ENCODE data around the gene NPEPPS.
"Not testable (repeated sequence)": the region's sequence is repeated elsewhere in the genome, so short reads cannot be mapped to it uniquely, and the experiment has no call there.

Gene NPEPPS, protein sequence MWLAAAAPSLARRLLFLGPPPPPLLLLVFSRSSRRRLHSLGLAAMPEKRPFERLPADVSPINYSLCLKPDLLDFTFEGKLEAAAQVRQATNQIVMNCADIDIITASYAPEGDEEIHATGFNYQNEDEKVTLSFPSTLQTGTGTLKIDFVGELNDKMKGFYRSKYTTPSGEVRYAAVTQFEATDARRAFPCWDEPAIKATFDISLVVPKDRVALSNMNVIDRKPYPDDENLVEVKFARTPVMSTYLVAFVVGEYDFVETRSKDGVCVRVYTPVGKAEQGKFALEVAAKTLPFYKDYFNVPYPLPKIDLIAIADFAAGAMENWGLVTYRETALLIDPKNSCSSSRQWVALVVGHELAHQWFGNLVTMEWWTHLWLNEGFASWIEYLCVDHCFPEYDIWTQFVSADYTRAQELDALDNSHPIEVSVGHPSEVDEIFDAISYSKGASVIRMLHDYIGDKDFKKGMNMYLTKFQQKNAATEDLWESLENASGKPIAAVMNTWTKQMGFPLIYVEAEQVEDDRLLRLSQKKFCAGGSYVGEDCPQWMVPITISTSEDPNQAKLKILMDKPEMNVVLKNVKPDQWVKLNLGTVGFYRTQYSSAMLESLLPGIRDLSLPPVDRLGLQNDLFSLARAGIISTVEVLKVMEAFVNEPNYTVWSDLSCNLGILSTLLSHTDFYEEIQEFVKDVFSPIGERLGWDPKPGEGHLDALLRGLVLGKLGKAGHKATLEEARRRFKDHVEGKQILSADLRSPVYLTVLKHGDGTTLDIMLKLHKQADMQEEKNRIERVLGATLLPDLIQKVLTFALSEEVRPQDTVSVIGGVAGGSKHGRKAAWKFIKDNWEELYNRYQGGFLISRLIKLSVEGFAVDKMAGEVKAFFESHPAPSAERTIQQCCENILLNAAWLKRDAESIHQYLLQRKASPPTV

DNA sequence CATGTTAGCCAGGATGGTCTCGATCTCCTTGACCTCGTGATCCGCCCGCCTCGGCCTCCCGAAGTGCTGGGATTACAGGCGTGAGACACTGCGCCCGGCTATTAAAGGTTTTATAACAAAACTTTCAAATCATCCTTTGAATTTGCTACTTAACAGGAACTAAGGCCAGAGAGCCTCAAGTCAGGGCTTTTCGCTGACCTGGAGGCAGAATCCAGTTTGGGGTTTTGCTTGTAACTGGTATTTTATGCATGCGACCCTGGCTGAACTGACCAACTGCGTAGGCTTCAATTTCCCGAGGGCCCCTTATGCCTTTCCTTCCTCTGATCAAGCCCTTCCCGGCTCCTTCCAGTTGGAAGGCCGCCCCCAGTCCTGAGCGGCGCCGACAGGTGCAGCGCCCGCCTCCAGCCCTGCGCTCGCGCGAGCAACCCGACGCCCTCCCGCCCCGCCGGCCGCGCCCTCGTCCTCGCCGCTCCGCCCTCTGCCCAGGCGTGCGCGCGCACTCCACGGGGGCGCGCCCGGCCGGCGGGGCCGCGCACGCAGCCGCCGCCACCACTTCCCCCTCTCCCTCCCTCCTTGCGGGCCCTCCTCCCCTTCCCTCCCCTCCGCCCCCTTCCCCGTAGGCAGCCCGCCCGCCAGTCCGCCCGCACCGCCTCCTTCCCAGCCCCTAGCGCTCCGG lies at the start of gene NPEPPS:
Gene NPEPPS (plus strand): TSS at position 552 of the 676 bp plus-strand sequence. CDS start 193 bp downstream, outside the sequence.
- DNase-seq, result peak; percentile 74

DNA sequence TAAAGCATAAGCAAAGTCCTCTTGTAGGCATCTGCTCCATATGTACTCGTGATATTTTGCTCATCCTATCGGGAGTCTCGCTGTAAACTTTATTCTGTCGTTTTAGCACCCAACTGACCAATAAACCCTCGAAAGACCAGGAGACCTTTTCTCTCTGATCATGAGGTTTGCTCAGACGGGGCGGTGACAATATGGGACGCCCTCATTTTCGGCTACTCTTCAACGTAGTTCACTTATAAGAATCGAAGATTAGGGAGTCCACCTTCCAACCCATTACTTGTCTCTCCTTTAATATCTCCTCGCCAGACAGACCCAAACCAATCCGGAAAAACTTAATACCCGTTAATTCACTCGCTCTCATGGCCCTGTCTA lies 39.1 kb upstream of the NPEPPS start:
- DNase-seq, result not testable (repeated sequence)

DNA sequence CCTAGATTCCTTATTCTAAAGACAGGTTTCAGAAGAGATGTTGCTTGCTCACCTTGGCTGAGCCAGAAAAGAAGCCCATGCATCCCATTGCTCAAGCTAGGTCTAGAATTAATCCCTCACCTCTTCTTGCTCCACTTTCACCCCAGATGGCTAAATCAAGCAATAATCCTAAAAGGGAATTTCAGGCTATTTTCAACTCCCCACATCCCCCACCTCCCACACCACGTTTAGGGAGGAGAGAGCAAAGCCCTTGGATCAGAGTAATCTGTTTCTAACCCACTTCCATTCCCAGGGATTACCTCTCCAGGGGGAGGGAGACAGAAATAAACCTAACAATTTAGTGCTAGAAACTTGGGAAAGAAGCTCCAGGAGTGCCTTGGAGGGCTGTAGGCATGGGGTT lies 31.8 kb upstream of the NPEPPS start:
- not testable (repeated sequence) for DNase-seq

DNA sequence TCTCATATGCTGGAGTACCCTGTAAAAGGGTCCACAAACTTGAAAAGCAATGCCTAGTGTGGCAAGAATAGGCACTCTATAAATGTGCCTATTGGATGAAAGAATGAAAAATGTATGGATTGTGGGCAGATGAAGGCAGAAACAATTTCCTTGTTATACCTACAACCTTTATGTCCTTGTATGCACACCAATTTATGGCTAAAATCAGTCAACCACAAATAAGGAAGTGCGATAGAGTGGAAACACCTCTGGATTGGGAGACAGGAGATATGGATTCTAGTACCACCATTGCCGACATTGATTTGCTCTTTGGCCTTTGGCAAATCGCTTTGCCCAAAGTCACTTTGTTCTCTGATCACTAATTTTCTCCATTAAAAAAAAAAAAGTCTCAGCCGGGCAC lies 31.4 kb upstream of the NPEPPS start:
- DNase-seq, result not testable (repeated sequence)

DNA sequence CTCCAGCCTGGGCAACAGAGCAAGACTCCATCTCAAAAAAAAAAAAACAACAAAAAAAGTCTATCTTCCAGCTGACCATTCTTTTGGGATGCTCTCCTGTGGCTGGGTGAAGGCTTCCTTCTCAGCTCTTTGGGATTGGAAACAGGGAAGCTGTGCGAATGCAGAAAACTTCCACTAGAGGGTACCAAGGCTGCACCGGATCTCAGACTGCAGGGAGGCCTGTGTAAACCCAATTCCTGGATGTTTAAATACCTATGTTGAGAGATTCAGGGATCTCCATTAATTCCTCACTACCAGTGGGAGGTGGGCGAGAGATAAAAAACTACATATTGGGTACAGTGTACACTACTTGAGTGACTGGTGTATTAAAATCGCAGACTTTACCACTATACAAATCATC lies 30.3 kb upstream of the NPEPPS start:
- DNase-seq, result peak; percentile 2

DNA sequence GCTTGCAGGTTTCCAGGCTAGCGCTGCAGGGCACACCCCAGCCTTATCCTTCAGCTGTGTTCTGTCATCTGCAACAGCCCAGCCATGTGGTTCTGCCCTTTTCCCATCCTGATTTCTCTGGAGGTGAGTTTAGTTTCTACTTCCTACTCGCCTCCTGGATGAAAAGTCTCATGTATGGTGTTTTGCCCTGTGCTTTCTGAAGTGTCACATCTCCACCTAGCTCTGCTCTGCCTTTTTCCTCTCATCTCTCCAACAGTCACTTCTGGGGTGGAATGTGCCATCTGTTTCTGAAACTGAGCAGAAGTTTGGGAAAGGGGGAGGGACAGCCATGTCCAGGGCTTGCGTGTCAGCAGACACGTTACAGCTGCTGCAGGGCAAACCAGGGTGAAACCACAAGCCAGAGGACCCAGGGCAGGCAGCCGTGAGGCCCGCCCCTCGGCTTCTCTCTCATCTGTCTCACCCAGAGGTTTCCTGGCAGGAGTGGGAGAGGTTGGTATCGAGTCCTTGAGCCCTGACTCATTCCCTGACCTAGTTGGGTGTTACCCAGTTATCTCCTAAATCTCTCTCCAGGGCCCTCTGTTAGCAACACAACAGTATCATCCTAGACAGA lies 28.7 kb upstream of the NPEPPS start:
- peak; percentile 1 for DNase-seq

DNA sequence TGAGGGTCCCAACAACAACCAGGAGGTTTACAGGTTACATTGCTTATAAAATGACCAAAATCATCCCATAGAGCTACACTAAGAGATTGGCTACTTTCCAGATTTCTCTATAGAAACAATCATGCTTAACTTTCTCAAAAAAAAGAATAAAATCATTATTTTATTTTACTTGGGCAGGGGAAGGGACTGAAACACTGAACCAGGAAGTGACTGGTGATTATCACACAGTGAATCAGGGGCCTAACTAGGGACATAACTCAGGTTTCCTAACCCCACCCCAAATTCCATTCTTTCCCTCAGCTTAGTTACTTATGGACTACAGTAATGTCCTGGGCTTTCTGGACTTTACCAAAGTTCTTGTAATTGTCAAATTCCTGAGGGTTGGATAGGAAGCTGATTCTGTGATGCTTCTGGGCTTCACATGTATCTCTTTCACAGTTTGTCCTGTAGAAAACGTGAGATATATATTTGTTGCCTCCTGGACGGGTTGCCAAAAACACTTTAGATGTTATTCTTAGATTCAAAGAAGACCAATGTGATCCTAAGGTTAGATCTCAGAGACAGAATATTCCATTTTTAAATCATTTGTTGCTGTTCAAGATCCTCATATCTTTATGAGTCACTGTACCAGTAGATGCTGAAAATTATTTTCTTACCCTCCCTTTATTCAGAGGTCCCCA lies 28.0 kb upstream of the NPEPPS start:
- DNase-seq, result not testable (repeated sequence)

DNA sequence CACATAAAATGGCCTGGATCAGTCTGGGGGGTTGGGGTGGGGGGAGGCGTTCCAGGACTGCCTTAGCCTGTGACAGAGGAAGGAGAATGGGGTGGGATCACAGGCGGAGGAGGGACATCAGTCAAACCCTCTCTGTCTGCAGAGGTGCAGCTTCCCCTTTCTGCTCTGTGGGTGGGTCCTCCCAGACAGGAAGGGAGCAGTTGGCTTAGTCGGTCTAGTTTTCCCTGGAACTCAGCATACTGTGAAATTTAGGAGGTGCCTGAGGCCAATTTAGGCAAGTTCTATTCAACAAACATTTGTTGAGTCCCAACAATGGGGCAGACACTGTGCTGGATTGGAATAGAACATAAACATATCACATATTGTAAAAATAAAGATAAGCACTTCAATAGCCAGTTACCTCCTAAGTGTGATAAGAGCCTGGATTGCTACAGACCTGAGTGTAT lies 19.2 kb upstream of the NPEPPS start:
- not testable (repeated sequence) for DNase-seq

DNA sequence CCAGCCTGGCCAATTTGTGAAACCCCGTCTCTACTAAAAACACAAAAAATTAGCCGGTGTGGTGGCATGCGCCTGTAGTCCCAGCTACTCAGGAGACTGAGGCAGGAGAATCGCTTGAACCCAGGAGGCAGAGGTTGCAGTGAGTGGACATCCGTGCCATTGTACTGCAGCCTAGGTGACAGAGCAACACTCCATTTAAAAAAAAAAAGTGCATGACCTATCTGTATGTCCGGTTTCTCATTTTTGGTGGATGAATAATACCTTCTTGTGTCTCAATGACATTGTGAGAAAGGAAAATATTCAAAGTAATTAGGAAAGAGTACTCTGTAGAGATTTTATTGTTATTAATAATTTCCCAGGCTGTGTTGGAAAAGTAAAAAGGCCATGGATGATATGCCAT lies 17.6 kb upstream of the NPEPPS start:
- DNase-seq, result not testable (repeated sequence)

DNA sequence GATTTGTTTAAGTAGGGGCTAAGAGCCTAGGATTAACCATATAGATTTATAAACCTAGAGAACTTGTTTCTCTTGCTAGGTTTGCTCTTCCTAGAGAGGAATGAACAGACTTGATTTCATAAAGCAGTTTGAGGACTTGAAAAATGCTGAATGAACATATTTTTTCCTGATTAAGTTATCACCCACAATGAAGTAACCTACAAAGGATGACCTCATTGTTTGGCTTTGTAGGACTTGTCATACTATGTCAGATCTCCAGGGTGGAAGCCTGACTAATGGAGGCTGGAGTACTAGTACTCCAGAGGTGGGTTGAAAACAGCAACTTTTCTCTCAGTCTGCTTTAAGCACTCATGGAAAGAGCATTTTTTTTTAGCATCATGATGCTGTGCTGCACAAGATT lies 12.0 kb upstream of the NPEPPS start:
- DNase-seq, result not testable (repeated sequence)

DNA sequence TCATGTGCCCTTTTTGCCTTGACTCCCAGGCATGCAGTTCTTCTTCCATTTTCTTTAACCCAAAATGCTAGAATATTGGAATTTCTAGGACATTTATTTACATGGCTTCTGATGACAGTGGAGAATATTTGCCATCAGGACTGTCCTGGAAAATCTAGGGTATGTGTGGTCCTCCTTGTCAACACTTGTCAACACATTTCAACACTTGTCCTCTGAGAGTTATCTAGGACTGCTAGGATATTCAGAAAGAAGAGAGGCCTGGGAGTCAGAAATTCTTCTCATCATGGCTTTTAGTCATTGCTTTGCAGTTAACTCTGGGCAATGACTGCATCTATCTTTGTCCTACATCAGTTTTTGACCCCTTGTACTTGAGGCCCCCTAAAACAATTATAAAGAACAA lies 11.5 kb upstream of the NPEPPS start:
- DNase-seq, result not testable (repeated sequence)

DNA sequence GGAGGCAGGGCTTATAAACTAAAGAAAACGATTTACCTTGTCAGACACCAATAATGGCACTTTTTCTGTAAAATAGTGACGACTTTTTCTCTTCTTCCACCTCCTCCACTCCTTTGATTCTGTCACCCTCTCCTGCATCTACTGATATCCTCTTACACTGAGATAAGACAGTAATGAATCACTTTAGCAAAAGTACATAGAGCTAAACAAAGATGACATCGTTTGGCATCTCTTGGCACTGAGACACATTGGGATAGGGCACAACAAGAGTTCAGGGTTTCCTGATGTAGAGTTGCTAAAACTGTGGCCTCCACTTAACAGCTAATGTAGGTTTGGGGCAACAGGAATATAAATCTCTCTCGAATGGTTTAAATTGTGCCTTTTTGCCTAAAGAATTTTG lies 10.6 kb upstream of the NPEPPS start:
- not testable (repeated sequence) for DNase-seq

DNA sequence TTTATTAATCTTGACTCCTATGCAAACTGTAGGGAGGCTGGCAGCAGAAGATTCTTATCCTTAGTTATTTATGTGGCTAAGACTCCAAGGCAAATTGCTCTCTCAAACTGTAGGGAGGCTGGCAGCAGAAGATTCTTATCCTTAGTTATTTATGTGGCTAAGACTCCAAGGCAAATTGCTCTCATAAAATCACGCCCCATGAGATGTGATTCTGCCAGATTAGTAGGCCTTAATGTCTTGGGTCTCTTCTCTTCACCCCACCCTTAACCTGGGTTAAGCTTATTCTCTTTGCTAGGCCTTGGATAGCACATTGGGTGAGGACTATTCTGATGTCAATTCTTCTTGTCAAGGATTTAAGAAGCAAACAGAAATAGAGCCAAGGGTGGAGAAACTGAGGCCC lies 9.5 kb upstream of the NPEPPS start:
- not testable (repeated sequence) for DNase-seq

DNA sequence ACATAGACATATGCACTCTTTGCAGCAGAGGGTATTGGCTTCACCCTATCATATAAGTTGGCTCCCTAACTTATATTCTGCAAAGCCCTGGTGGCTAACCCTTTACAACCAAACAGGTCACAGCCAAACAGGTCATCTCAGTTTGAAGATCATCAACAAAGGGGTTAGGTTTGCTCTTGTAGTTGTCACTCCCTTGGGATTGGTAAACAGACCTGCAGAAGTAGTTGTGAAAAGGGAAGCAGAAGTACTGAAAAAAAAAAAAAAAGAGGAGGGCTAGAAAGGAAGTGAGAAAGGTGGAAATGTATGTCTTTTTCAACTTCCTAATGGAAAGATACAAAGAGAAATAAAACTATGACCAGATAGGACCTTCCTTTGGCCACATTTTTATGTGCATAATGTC lies 8.6 kb upstream of the NPEPPS start:
- not testable (repeated sequence) for DNase-seq

DNA sequence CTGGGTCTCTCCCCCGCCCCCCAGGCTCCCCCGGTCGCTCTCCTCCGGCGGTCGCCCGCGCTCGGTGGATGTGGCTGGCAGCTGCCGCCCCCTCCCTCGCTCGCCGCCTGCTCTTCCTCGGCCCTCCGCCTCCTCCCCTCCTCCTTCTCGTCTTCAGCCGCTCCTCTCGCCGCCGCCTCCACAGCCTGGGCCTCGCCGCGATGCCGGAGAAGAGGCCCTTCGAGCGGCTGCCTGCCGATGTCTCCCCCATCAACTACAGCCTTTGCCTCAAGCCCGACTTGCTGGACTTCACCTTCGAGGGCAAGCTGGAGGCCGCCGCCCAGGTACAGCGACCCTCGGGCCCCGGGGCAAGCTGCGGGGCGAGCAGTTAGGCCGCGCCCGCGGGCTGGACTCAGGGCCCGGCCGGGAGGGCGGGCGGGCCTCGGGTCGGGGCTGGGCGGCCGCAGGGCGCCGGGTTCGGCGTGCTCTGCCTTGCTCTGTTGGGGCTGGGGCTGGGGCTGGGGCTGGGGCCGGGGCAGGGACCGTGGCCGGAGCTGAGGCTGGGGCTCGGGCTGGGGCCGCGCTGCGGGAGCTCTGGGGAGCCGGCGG lies 419 bp downstream of the NPEPPS start:
- peak; percentile 15 for DNase-seq

DNA sequence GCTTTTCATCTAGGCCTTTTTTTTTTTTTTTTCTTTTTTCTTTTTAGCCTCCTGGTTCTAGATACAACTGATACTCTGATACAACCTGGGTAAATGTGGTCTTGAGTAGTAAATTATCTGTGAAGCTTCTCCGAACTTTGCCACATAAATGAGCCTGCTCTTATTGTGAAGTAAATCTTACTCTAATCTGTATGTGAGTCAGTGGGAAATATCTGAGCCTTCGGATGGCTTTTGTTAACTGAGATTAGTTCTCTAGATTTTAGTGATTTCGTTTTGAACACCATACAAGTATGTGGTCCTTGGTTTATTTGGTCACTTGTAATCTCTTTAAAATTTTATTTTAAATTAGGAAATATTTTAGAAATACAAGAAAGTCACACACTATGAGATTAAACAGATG lies 8.2 kb downstream of the NPEPPS start:
- not testable (repeated sequence) for DNase-seq

DNA sequence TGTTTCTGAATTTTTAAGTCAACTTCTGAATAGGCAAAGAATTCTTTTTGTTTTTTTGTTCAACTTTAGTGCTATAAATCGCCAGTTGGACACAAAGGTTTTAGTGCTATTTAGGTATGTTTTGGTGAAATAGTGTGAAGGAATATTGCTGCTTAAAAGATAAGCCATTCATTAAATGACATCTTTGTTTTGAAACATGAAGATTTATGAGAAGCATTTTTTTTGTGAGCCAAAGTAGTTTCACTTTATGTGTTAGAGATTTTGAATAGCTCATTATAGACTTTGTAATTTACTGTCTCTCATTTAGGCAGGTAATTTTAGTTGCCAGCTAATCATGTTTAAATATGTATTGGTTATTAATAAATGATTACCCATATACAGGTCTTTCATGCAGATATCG lies 10.8 kb downstream of the NPEPPS start:
- DNase-seq, result not testable (repeated sequence)

DNA sequence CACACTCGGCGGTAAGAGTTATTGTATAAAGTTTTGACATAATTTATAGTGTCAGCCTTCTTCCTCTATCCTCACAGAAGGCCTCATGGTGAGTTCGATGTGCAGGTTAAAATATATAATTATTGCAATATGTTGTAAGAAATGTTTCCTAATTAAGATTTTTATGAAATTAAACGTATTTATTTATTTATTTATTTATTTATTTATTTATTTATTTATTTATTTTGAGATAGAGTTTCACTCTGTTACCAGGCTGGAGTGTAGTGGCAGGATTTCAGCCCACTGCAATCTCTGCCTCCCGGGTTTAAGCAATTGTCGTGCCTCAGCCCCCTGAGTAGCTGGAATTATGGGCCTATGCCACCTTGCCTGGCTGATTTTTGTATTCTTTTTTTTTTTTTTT lies 13.4 kb downstream of the NPEPPS start:
- not testable (repeated sequence) for DNase-seq

DNA sequence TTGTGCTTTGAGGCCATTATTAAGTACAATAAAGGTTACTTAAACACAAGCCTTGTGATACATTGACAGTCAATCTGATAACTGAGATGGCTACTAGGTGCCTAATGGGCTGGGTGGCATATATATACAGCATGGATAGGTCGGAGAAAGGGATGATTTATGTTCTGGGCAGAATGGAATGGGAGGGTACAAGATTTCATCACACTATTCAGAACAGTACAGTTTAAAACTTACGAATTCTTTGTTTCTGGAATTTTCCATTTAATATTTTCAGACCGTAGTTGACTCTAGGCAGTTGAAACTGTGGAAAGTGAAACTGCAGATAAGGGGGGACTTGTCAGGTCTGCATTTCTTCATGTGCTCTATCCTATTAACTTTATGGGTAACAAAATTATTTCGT lies 23.8 kb downstream of the NPEPPS start:
- DNase-seq, result not testable (repeated sequence)

DNA sequence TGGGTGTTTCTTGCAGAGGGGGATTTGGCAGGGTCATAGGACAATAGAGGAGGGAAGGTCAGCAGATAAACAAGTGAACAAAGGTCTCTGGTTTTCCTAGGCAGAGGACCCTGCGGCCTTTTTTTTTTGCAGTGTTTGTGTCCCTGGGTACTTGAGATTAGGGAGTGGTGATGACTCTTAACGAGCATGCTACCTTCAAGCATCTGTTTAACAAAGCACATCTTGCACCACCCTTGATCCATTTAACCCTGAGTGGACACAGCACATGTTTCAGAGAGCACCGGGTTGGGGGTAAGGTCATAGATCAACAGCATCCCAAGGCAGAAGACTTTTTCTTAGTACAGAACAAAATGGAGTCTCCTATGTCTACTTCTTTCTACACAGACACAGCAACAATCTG lies 25.2 kb downstream of the NPEPPS start:
- not testable (repeated sequence) for DNase-seq

DNA sequence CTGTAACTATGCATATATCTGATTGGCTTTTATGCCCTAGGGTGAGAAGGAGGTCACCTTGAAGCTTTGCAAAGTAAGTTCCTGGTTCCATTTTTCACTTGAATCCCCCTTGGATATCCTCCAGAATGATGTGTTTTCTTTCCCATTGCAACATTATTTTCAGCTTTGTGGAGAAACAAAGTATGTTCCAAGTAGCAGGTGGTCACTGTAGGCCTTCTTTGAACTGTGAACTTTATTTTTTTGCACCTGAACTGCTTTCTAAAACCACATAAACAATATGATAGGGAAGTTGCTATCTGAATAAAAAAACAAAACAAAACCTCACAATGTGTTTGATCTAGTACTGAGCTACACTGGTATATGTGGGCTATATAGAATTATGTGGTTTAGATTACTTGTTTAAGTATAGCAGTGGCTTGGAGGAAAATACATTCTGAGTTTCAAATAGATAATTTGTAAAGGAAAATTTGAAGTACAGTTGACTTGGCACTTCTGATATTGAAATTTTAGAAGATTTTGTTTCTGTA lies 29.7 kb downstream of the NPEPPS start:
- DNase-seq, result not testable (repeated sequence)
